ENCODE results near the gene ZNF784. TPM values are rescaled to one million over a fixed set of nuclear protein-coding genes. Genes with fewer than 3 reads are reported as not detected.

Gene ZNF784
- total and polyA plus RNA-seq, 2 donors (not counting 3 experiments of a cell fraction or from before 2014, with no cell fraction given) = 4.9 TPM

DNA sequence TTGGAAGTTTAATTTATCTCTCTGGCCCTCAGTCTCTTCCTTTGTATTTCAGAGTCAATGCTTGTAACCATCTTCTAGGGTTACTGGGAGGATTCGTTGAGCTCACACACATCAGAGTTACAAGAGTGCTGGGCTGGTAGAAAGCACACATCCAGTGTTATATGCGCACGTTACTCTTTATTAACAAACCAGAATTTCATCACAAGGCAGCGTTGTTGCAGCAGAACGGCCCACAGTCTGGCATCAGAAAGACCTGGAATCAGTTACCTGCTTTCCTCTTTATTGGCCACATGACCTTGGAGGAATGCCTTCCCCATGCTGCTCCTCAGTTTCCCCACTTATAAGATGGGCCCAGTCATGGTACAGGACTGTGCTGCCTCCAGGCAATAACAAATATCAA lies 15.0 kb downstream of the ZNF784 start:
- ChIA-PET POLR2A (interaction anchor here (0.6 kb wide), 1 partner anchor 133 kb away, joined by 3 read pairs; the partner anchor contains the start of gene ZNF628), CTCF (interaction anchor here (0.6 kb wide), 1 partner anchor 9 kb away, joined by 3 read pairs; no protein-coding TSS in a partner anchor)
- dilution Hi-C loops (cut with MboI; ENCODE audit: extremely low pct_ligation_motif_present, low sequenced_read_pairs) = loop anchor here (10.0 kb wide), 1 partner anchor 95 kb away; no protein-coding TSS in a partner anchor
- peaks cover 0 to 7% of the 10 kb centered on the region in 2 experiments for H3K36me3 ChIP-seq (ENCODE audit: control insufficient read depth in 2 of 2, extremely low read depth in 1 of 2, insufficient read depth in 2 of 2, low read length in 2 of 2)
- FAIRE-seq (no peak), DNase-seq (ENCODE audit: low read depth, low spot score) (no peak)
- peaks cover 29% of the 10 kb centered on the region for H3K79me2 ChIP-seq (ENCODE audit: control insufficient read depth, insufficient read depth, low read length)
- H3K4me2 ChIP-seq (ENCODE audit: insufficient read depth, low read length) = no peak overlapping the region
- no peaks in the 10 kb centered on the region for H3K27me3 ChIP-seq (ENCODE audit: control insufficient read depth in 2 of 2, insufficient read depth in 2 of 2, low read length in 2 of 2)
- H3K9me1 ChIP-seq (replicated peaks; ENCODE audit: control insufficient read depth, extremely low read depth, insufficient read depth, low read length) = no peaks in the 10 kb centered on the region
- no peak overlapping the region for H3K9ac ChIP-seq (replicated peaks; ENCODE audit: extremely low read depth, insufficient read depth, low read length)
- H3K9me3 ChIP-seq (replicated peaks; ENCODE audit: control insufficient read depth, insufficient read depth, low read length) = no peaks in the 10 kb centered on the region
- H3K4me3 ChIP-seq (replicated peaks in 1 of 3; ENCODE audit: insufficient read depth in 1 of 3, low read depth in 1 of 3, low read length in 3 of 3) = no peak overlapping the region
- H3K4me1 ChIP-seq (ENCODE audit: control insufficient read depth, extremely low read depth, insufficient read depth, low read length) = peaks cover 13% of the 10 kb centered on the region
- TF ChIP-seq EZH2 (IDR thresholded peaks at IDR 0.05; ENCODE audit: borderline replicate concordance, low read depth, low read length, severe bottlenecking) = no peak
- TF ChIP-seq, protein P1, sequence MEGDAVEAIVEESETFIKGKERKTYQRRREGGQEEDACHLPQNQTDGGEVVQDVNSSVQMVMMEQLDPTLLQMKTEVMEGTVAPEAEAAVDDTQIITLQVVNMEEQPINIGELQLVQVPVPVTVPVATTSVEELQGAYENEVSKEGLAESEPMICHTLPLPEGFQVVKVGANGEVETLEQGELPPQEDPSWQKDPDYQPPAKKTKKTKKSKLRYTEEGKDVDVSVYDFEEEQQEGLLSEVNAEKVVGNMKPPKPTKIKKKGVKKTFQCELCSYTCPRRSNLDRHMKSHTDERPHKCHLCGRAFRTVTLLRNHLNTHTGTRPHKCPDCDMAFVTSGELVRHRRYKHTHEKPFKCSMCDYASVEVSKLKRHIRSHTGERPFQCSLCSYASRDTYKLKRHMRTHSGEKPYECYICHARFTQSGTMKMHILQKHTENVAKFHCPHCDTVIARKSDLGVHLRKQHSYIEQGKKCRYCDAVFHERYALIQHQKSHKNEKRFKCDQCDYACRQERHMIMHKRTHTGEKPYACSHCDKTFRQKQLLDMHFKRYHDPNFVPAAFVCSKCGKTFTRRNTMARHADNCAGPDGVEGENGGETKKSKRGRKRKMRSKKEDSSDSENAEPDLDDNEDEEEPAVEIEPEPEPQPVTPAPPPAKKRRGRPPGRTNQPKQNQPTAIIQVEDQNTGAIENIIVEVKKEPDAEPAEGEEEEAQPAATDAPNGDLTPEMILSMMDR (IDR thresholded peaks at IDR 0.05; ENCODE audit: extremely low read depth in 1 of 2, insufficient read depth in 1 of 2, low read depth in 1 of 2, low read length in 2 of 2) = no peak
- H3K27ac ChIP-seq (ENCODE audit: insufficient read depth, low read depth, low read length) = no peak overlapping the region
- intact Hi-C loops (cut with micrococcal nuclease) = loop anchor here (5.0 to 10.0 kb wide), 3 partner anchors 147 to 355 kb away; partner anchors contain the start of genes C19orf85, ISOC2, PPP6R1 and RPL28
- no TSS peak for BruUV-seq (replicated peaks)
- no peak overlapping the region for H2AFZ ChIP-seq (ENCODE audit: low read depth, low read length)
- H4K20me1 ChIP-seq (replicated peaks; ENCODE audit: control insufficient read depth, extremely low read depth, insufficient read depth, low read length) = no peaks in the 10 kb centered on the region

DNA sequence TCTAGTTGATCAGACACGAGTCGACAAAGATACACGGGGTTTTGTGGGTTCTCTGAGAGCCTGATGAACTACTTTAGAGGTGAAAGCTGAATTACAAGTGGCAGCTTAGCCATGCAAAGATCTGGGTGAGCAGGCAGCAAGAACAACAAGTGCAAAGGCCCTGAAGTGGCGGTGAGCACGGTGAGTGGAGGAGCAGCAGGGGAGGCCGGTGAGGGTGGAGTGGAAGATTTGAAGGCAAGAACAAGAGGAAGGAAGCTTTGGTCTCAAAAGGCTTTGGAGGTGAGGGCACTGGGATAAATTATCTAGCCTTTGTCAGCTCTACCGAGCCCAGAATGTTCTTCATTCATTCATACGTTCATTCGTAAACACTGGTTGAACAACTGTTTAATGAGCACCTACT lies 17.5 kb downstream of the ZNF784 start:
- FAIRE-seq = no peak
- POLR2A ChIA-PET = no interaction called here
- Histone ChIP-seq H3K4me1 (ENCODE audit: control insufficient read depth, extremely low read depth, insufficient read depth, low read length) (peaks cover 13% of the 10 kb centered on the region), H2AFZ (ENCODE audit: low read depth, low read length) (no peak overlapping the region), H3K79me2 (ENCODE audit: control insufficient read depth, insufficient read depth, low read length) (peaks cover 26% of the 10 kb centered on the region), H3K27ac (ENCODE audit: insufficient read depth, low read depth, low read length) (no peak overlapping the region), H3K9me1 (replicated peaks; ENCODE audit: control insufficient read depth, extremely low read depth, insufficient read depth, low read length) (no peaks in the 10 kb centered on the region), H3K4me3 (replicated peaks in 1 of 3; ENCODE audit: insufficient read depth in 1 of 3, low read depth in 1 of 3, low read length in 3 of 3) (peak overlapping the region in 1 of 3 experiments; percentile 25), H3K4me2 (ENCODE audit: insufficient read depth, low read length) (peak overlapping the region; percentile 59), H4K20me1 (replicated peaks; ENCODE audit: control insufficient read depth, extremely low read depth, insufficient read depth, low read length) (no peaks in the 10 kb centered on the region), H3K27me3 (ENCODE audit: control insufficient read depth in 2 of 2, insufficient read depth in 2 of 2, low read length in 2 of 2) (no peaks in the 10 kb centered on the region), H3K9ac (replicated peaks; ENCODE audit: extremely low read depth, insufficient read depth, low read length) (no peak overlapping the region), H3K9me3 (replicated peaks; ENCODE audit: control insufficient read depth, insufficient read depth, low read length) (no peaks in the 10 kb centered on the region), H3K36me3 (ENCODE audit: control insufficient read depth in 2 of 2, extremely low read depth in 1 of 2, insufficient read depth in 2 of 2, low read length in 2 of 2) (peaks cover 0 to 5% of the 10 kb centered on the region in 2 experiments)
- DNase-seq (ENCODE audit: low read depth, low spot score) = no peak
- no TSS peak for BruUV-seq (replicated peaks)
- intact Hi-C loops (cut with micrococcal nuclease) (loop anchor here (1.0 to 10.0 kb wide), 4 partner anchors 90 to 352 kb away; partner anchors contain the start of genes C19orf85, ISOC2, PPP6R1 and RPL28), dilution Hi-C loops (cut with MboI; ENCODE audit: extremely low pct_ligation_motif_present, low sequenced_read_pairs) (loop anchor here (10.0 kb wide), 1 partner anchor 92 kb away; no protein-coding TSS in a partner anchor)
- CTCF ChIA-PET = interaction anchor here (0.7 to 3.8 kb wide), 28 partner anchors 11 to 466 kb away, joined by 3 to 40 read pairs (median 6); partner anchors contain the start of genes ZNF628 and ZNF784
- TF ChIP-seq FOS (IDR thresholded peaks at IDR 0.05; ENCODE audit: borderline replicate concordance, insufficient read depth, low read length) (no peak), POLR2A (IDR thresholded peaks at IDR 0.05; ENCODE audit: low read depth, low read length) (no peak), GATA2 (IDR thresholded peaks at IDR 0.05; ENCODE audit: insufficient read depth, insufficient read length, low read depth, low read length) (no peak), MYC (IDR thresholded peaks at IDR 0.05; ENCODE audit: low read depth, low read length) (no peak), POLR2AphosphoS5 (IDR thresholded peaks at IDR 0.05; ENCODE audit: insufficient read depth, low read depth, low read length) (no peak), EZH2 (IDR thresholded peaks at IDR 0.05; ENCODE audit: borderline replicate concordance, low read depth, low read length, severe bottlenecking) (no peak), JUN (IDR thresholded peaks at IDR 0.05; ENCODE audit: borderline replicate concordance, insufficient read depth, insufficient read length, low read depth) (no peak)
- TF ChIP-seq, protein P1 (IDR thresholded peaks at IDR 0.05; ENCODE audit: extremely low read depth in 1 of 2, insufficient read depth in 1 of 2, low read depth in 1 of 2, low read length in 2 of 2) = no peak
- TF ChIP-seq, protein P2, sequence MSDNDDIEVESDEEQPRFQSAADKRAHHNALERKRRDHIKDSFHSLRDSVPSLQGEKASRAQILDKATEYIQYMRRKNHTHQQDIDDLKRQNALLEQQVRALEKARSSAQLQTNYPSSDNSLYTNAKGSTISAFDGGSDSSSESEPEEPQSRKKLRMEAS (IDR thresholded peaks at IDR 0.05; ENCODE audit: insufficient read depth, insufficient read length) = no peak

All from endothelial cell of umbilical vein (primary cell).